Measurements from ENCODE around the gene ZBTB7C. TPM values are rescaled to one million over a fixed set of nuclear protein-coding genes. Genes with fewer than 3 reads are reported as not detected.

The ZBTB7C gene
- total and polyA plus RNA-seq, 4 donors, result 0.19 to 1.1 (median 0.45) TPM

GRCh38 chr18:48208432-48209140 is 200.6 kb downstream of the ZBTB7C start:
- no peak overlapping the region for H3K4me3 ChIP-seq (ENCODE audit: low read depth in 1 of 3, low read length in 3 of 3)
- H3K36me3 ChIP-seq (ENCODE audit: control insufficient read depth in 4 of 4, insufficient read depth in 3 of 4, low read depth in 1 of 4, low read length in 3 of 4), result no peaks in the 10 kb centered on the region
- DNase-seq (ENCODE audit: low spot score), result no peak
- H3K9me3 ChIP-seq (ENCODE audit: control insufficient read depth in 4 of 4, low read length in 3 of 4), result no peaks in the 10 kb centered on the region
- 73% methylated on average over 4 of the region's 4 CpGs for WGBS
- no peaks in the 10 kb centered on the region for H3K4me1 ChIP-seq (ENCODE audit: control insufficient read depth in 4 of 4, insufficient read depth in 4 of 4, low read length in 3 of 4)
- no peak overlapping the region for H3K9ac ChIP-seq (ENCODE audit: low read depth in 1 of 2, low read length in 2 of 2)
- no peak overlapping the region for H3K27ac ChIP-seq (ENCODE audit: low read depth in 1 of 2, low read length in 2 of 2)
- TF ChIP-seq ZBTB33 (IDR thresholded peaks at IDR 0.05) (no peak), CTCF (IDR thresholded peaks at IDR 0.05; ENCODE audit: low read depth, low read length, missing input control) (no peak), GABPA (IDR thresholded peaks at IDR 0.05 in 1 of 2, conservative IDR thresholded peaks at IDR 0.05 in 1 of 2) (no peak), RXRA (IDR thresholded peaks at IDR 0.05) (no peak), SP1 (IDR thresholded peaks at IDR 0.05) (no peak), NR2F2 (IDR thresholded peaks at IDR 0.05) (no peak), HNF4A (conservative IDR thresholded peaks at IDR 0.05) (no peak), HNF4G (IDR thresholded peaks at IDR 0.05) (no peak), JUND (IDR thresholded peaks at IDR 0.05) (no peak), MAX (IDR thresholded peaks at IDR 0.05) (no peak), FOXA2 (IDR thresholded peaks at IDR 0.05) (no peak), FOXA1 (IDR thresholded peaks at IDR 0.05) (no peak), YY1 (IDR thresholded peaks at IDR 0.05) (no peak), EGR1 (IDR thresholded peaks at IDR 0.05; ENCODE audit: low read depth in 2 of 2) (no peak), REST (IDR thresholded peaks at IDR 0.05) (no peak), ATF3 (IDR thresholded peaks at IDR 0.05) (no peak), TAF1 (conservative IDR thresholded peaks at IDR 0.05) (no peak), RAD21 (IDR thresholded peaks at IDR 0.05) (no peak)
- no peaks in the 10 kb centered on the region for H3K27me3 ChIP-seq (ENCODE audit: control insufficient read depth in 4 of 4, insufficient read depth in 4 of 4, low read length in 3 of 4)

Measured in liver (tissue), 9 donors.